BLaER1 treated with 17β-estradiol and CSF1 and Interleukin-3, amounts not matched to agents 10 nM and 100 nM (cell line): ENCODE measurements around the gene EFNA4.
A peak's percentile ranks its signal among the peaks of the same experiment; 100 is the strongest.

Source experiments
- H3K27ac ChIP-seq, 11 experiments: shearing (Covaris generic); formaldehyde crosslinking; 2 replicates each; pipeline ENCODE4 v1.8.1; 2022
- H3K27me3 ChIP-seq, 11 experiments: shearing (Covaris generic); formaldehyde crosslinking; 2 replicates each; pipeline ENCODE4 v1.8.1; 2022
- H3K36me3 ChIP-seq, 11 experiments: shearing (Covaris generic); formaldehyde crosslinking; 2 replicates each; pipeline ENCODE4 v1.8.1; 2022
- H3K4me1 ChIP-seq, 10 experiments: shearing (Covaris generic); formaldehyde crosslinking; 2 replicates each; pipeline ENCODE4 v1.8.1; 2022
- H3K4me2 ChIP-seq, 11 experiments: shearing (Covaris generic); formaldehyde crosslinking; 2 replicates each; pipeline ENCODE4 v1.8.1; 2022
- H3K4me3 ChIP-seq, 10 experiments: shearing (Covaris generic); formaldehyde crosslinking; 2 replicates each; pipeline ENCODE4 v1.8.1; 2022
- H3K9ac ChIP-seq, 11 experiments: shearing (Covaris generic); formaldehyde crosslinking; 2 replicates each; pipeline ENCODE4 v1.8.1; 2022
- H3K9me3 ChIP-seq, 11 experiments: shearing (Covaris generic); formaldehyde crosslinking; replicated peaks in 1 of 11; 2 replicates each; pipeline ENCODE4 v1.8.1; 2022
- H4K20me1 ChIP-seq, 11 experiments: shearing (Covaris generic); formaldehyde crosslinking; 2 replicates each; pipeline ENCODE4 v1.8.1; 2022
- Cebpa-rat ChIP-seq, 11 experiments: shearing (Covaris generic); IDR thresholded peaks; 2 replicates each; pipeline ENCODE4 v1.8.1; 2022

Gene EFNA4

GRCh38 chr1:155086856-155087535, 23.5 kb downstream of the EFNA4 start:
- no peak for TF ChIP-seq Cebpa-rat (IDR thresholded peaks at IDR 0.05)
- Histone ChIP-seq H3K9me3 (no peaks in the 10 kb centered on the region), H3K27ac (peak overlapping the region in 10 of 11 experiments; percentile 25 to 62 (median 52); a peak in 18 of 22 replicates), H3K27me3 (peaks cover 20 to 23% (median 21%) of the 10 kb centered on the region in 11 experiments), H3K4me3 (peak overlapping the region in 7 of 10 experiments; percentile 15 to 82 (median 57); a peak in 4 of 20 replicates), H3K4me2 (peak overlapping the region; percentile 94 to 100 (median 98)), H4K20me1 (peaks cover 5 to 29% (median 20%) of the 10 kb centered on the region in 11 experiments; a peak in 19 of 22 replicates), H3K36me3 (no peaks in the 10 kb centered on the region), H3K4me1 (peaks cover 43 to 63% (median 61%) of the 10 kb centered on the region in 10 experiments), H3K9ac (peak overlapping the region; percentile 18 to 75 (median 60); a peak in 20 of 22 replicates)

GRCh38 chr1:155091071-155092051, 27.8 kb downstream of the EFNA4 start:
- Histone ChIP-seq H3K27me3 (no peaks in the 10 kb centered on the region), H3K9ac (peak overlapping the region in 5 of 11 experiments; percentile 8 to 36 (median 21); a peak in 4 of 22 replicates), H3K27ac (peak overlapping the region in 1 of 11 experiments; percentile 16; a peak in 2 of 22 replicates), H3K4me1 (peaks cover 20 to 64% (median 57%) of the 10 kb centered on the region in 10 experiments), H4K20me1 (no peaks in the 10 kb centered on the region), H3K4me2 (peak overlapping the region; percentile 45 to 83 (median 56); a peak in 21 of 22 replicates), H3K9me3 (no peaks in the 10 kb centered on the region), H3K36me3 (no peaks in the 10 kb centered on the region), H3K4me3 (no peak overlapping the region)
- TF ChIP-seq Cebpa-rat (IDR thresholded peaks at IDR 0.05) = no peak

GRCh38 chr1:155092131-155092530, 28.6 kb downstream of the EFNA4 start:
- H3K9ac ChIP-seq = 0 out of 22 replicates have a peak overlapping the region, but pooled peaks of 1 of the 11 experiments have one; percentile 13
- H3K9me3 ChIP-seq = no peaks in the 10 kb centered on the region
- no peaks in the 10 kb centered on the region for H4K20me1 ChIP-seq
- no peak overlapping the region for H3K4me3 ChIP-seq
- H3K36me3 ChIP-seq = no peaks in the 10 kb centered on the region
- H3K27ac ChIP-seq = no peak overlapping the region
- peaks cover 12 to 56% (median 50%) of the 10 kb centered on the region in 10 experiments for H3K4me1 ChIP-seq
- H3K4me2 ChIP-seq = peak overlapping the region in 7 of 11 experiments; percentile 9 to 83 (median 72); a peak in 9 of 22 replicates
- H3K27me3 ChIP-seq = no peaks in the 10 kb centered on the region
- TF ChIP-seq Cebpa-rat (IDR thresholded peaks at IDR 0.05) = no peak

- no peak for TF ChIP-seq Cebpa-rat (IDR thresholded peaks at IDR 0.05)
Measured at GRCh38 chr1:155092641-155093040, 29.1 kb downstream of the EFNA4 start.

GRCh38 chr1:155093911-155094621, 30.5 kb downstream of the EFNA4 start:
- Histone ChIP-seq H3K4me3 (0 out of 20 replicates have a peak overlapping the region, but pooled peaks of 1 of the 10 experiments have one; percentile 13), H3K9me3 (no peaks in the 10 kb centered on the region), H3K36me3 (no peaks in the 10 kb centered on the region), H4K20me1 (no peaks in the 10 kb centered on the region), H3K9ac (peak overlapping the region in 9 of 11 experiments; percentile 11 to 53 (median 41); a peak in 15 of 22 replicates), H3K4me2 (peak overlapping the region; percentile 37 to 83 (median 72)), H3K27me3 (no peaks in the 10 kb centered on the region), H3K4me1 (peaks cover 10 to 50% (median 43%) of the 10 kb centered on the region in 10 experiments), H3K27ac (peak overlapping the region in 6 of 11 experiments; percentile 2 to 49 (median 35); a peak in 8 of 22 replicates)
- TF ChIP-seq Cebpa-rat (IDR thresholded peaks at IDR 0.05) = no peak

More at GRCh38 chr1:155092641-155093040, 29.1 kb downstream of the EFNA4 start:
- H3K27ac ChIP-seq = no peak overlapping the region
- H4K20me1 ChIP-seq = no peaks in the 10 kb centered on the region
- peaks cover 10 to 51% (median 45%) of the 10 kb centered on the region in 10 experiments for H3K4me1 ChIP-seq
- no peaks in the 10 kb centered on the region for H3K27me3 ChIP-seq
- H3K9ac ChIP-seq = no peak overlapping the region
- H3K36me3 ChIP-seq = no peaks in the 10 kb centered on the region
- peak overlapping the region in 7 of 11 experiments; percentile 66 to 83 (median 76); a peak in 6 of 22 replicates for H3K4me2 ChIP-seq
- no peaks in the 10 kb centered on the region for H3K9me3 ChIP-seq
- no peak overlapping the region for H3K4me3 ChIP-seq

GRCh38 chr1:155094622-155094948, 31.0 kb downstream of the EFNA4 start:
- no peaks in the 10 kb centered on the region for H4K20me1 ChIP-seq
- H3K27me3 ChIP-seq = no peaks in the 10 kb centered on the region
- H3K27ac ChIP-seq = peak overlapping the region in 3 of 11 experiments; percentile 30 to 49 (median 40); a peak in 2 of 22 replicates
- no peaks in the 10 kb centered on the region for H3K36me3 ChIP-seq
- peaks cover 10 to 50% (median 43%) of the 10 kb centered on the region in 10 experiments for H3K4me1 ChIP-seq
- no peaks in the 10 kb centered on the region for H3K9me3 ChIP-seq
- H3K9ac ChIP-seq = peak overlapping the region in 5 of 11 experiments; percentile 11 to 52 (median 47); a peak in 8 of 22 replicates
- H3K4me3 ChIP-seq = 0 out of 20 replicates have a peak overlapping the region, but pooled peaks of 1 of the 10 experiments have one; percentile 13
- no peak; a peak in 1 of 22 replicates for TF ChIP-seq Cebpa-rat (IDR thresholded peaks at IDR 0.05)
- H3K4me2 ChIP-seq = peak overlapping the region; percentile 37 to 83 (median 72); a peak in 21 of 22 replicates

- Histone ChIP-seq H3K27ac (no peak overlapping the region), H3K9ac (no peak overlapping the region), H3K9me3 (no peaks in the 10 kb centered on the region), H3K4me1 (peaks cover 22 to 56% (median 42%) of the 10 kb centered on the region in 10 experiments), H3K4me3 (no peak overlapping the region), H3K4me2 (peak overlapping the region in 1 of 11 experiments; percentile 21; a peak in 3 of 22 replicates), H3K36me3 (no peaks in the 10 kb centered on the region), H4K20me1 (peaks cover 0 to 4% (median 0%) of the 10 kb centered on the region in 11 experiments; a peak in 1 of 22 replicates), H3K27me3 (no peaks in the 10 kb centered on the region)
- TF ChIP-seq Cebpa-rat (IDR thresholded peaks at IDR 0.05) = no peak
Measured at GRCh38 chr1:155099331-155099730, 35.8 kb downstream of the EFNA4 start.

GRCh38 chr1:155103325-155103724, 39.8 kb downstream of the EFNA4 start:
- Histone ChIP-seq H3K4me3 (no peak overlapping the region), H3K4me2 (peak overlapping the region in 8 of 11 experiments; percentile 2 to 81 (median 63); a peak in 12 of 22 replicates), H3K9me3 (no peaks in the 10 kb centered on the region), H3K27ac (peak overlapping the region in 5 of 11 experiments; percentile 59 to 83 (median 73); a peak in 9 of 22 replicates), H3K27me3 (no peaks in the 10 kb centered on the region), H4K20me1 (peaks cover 0 to 4% (median 0%) of the 10 kb centered on the region in 11 experiments; a peak in 1 of 22 replicates), H3K9ac (peak overlapping the region in 1 of 11 experiments; percentile 20; a peak in 2 of 22 replicates), H3K36me3 (no peaks in the 10 kb centered on the region), H3K4me1 (peaks cover 29 to 78% (median 51%) of the 10 kb centered on the region in 10 experiments)
- no peak for TF ChIP-seq Cebpa-rat (IDR thresholded peaks at IDR 0.05)
